ENCODE results near the gene SRSF9.

The SRSF9 gene

GRCh38 chr12:120481022-120481767 lies 11.6 kb upstream of the SRSF9 start:
- DNase-seq (ENCODE audit: low read depth) = no peak

- no peak for DNase-seq (ENCODE audit: low read depth)
Observed at GRCh38 chr12:120480211-120480610, 10.7 kb upstream of the SRSF9 start.

GRCh38 chr12:120479458-120479857 lies 9.9 kb upstream of the SRSF9 start:
- no peak for DNase-seq (ENCODE audit: low read depth)

GRCh38 chr12:120475643-120476042 lies 6.1 kb upstream of the SRSF9 start:
- DNase-seq (ENCODE audit: low read depth) = no peak

- no peak for DNase-seq (ENCODE audit: low read depth)
Observed at GRCh38 chr12:120474616-120474960, 5.0 kb upstream of the SRSF9 start.

- no peak for DNase-seq (ENCODE audit: low read depth)
Observed at GRCh38 chr12:120473807-120474615, 4.5 kb upstream of the SRSF9 start.

GRCh38 chr12:120472521-120472920 lies 3.0 kb upstream of the SRSF9 start:
- DNase-seq (ENCODE audit: low read depth) = no peak

GRCh38 chr12:120470150-120470784 lies 719 bp upstream of the SRSF9 start:
- DNase-seq (ENCODE audit: low read depth) = no peak

GRCh38 chr12:120468821-120469449 lies 613 bp downstream of the SRSF9 start:
- DNase-seq (ENCODE audit: low read depth) = no peak

GRCh38 chr12:120468325-120468820 lies 1.2 kb downstream of the SRSF9 start:
- DNase-seq (ENCODE audit: low read depth) = peak; percentile 76

- no peak for DNase-seq (ENCODE audit: low read depth)
Observed at GRCh38 chr12:120467439-120467838, 2.1 kb downstream of the SRSF9 start.

- DNase-seq (ENCODE audit: low read depth) = peak; percentile 38
Observed at GRCh38 chr12:120466560-120467315, 2.8 kb downstream of the SRSF9 start.

- no peak for DNase-seq (ENCODE audit: low read depth)
Observed at GRCh38 chr12:120465756-120466155, 3.8 kb downstream of the SRSF9 start.

- no peak for DNase-seq (ENCODE audit: low read depth)
Observed at GRCh38 chr12:120463712-120464111, 5.8 kb downstream of the SRSF9 start.

GRCh38 chr12:120462099-120462640 lies 7.4 kb downstream of the SRSF9 start:
- DNase-seq (ENCODE audit: low read depth) = no peak

- no peak for DNase-seq (ENCODE audit: low read depth)
Observed at GRCh38 chr12:120460157-120460556, 9.4 kb downstream of the SRSF9 start.

GRCh38 chr12:120457133-120457532 lies 12.4 kb downstream of the SRSF9 start:
- no peak for DNase-seq (ENCODE audit: low read depth)

GRCh38 chr12:120455302-120455701 lies 14.2 kb downstream of the SRSF9 start:
- no peak for DNase-seq (ENCODE audit: low read depth)

GRCh38 chr12:120453977-120454376 lies 15.6 kb downstream of the SRSF9 start:
- no peak for DNase-seq (ENCODE audit: low read depth)

- DNase-seq (ENCODE audit: low read depth) = no peak
Observed at GRCh38 chr12:120453060-120453750, 16.3 kb downstream of the SRSF9 start.

- peak; percentile 20 for DNase-seq (ENCODE audit: low read depth)
Observed at GRCh38 chr12:120452524-120452923, 17.0 kb downstream of the SRSF9 start.
